Panc1 (cell line): ENCODE results near the gene AGMAT. TPM values are rescaled to one million over a fixed set of nuclear protein-coding genes. Genes with fewer than 3 reads are reported as not detected.

Source experiments
- ATAC-seq: fragments of 200-7000 bp; cut with Tn5 transposase; 2 replicates; pipeline ENCODE4 v1.9.1; 2020; ENCODE audit warnings: mild to moderate bottlenecking, moderate library complexity
- BruUV-seq: library from RNA; stranded (reverse); fragments of 400-500 nt; replicated peaks from 2 replicates; lab custom pipeline; 2021; lab: Mats Ljungman, UMichigan
- CTCF ChIA-PET: fragments of 300-600 bp; sonication (Branson Sonifier 250); formaldehyde crosslinking; loops from one replicate; lab custom pipeline; 2022; ENCODE audit warnings: antibody characterized with exemption; lab: Charles Lee
- POLR2A ChIA-PET: fragments of 300-600 bp; sonication (Branson Sonifier 250); formaldehyde crosslinking; loops from one replicate; lab custom pipeline; 2022; ENCODE audit warnings: antibody characterized with exemption; lab: Charles Lee
- DNase-seq: peaks from one replicate; pipeline ENCODE4 v3.0.0-alpha.2; 2010; ENCODE audit warnings: low read depth, low spot score
- H3K27ac ChIP-seq: 2 replicates; pipeline ENCODE4 v1.5.1; 2011; ENCODE audit warnings: mild to moderate bottlenecking, low read length, inconsistent platforms
- H3K27me3 ChIP-seq: fragments of 200-500 bp; sonication (Bioruptor generic); 2 replicates; pipeline ENCODE4 v1.6.0; 2014; ENCODE audit warnings: low read length, inconsistent platforms; ENCODE audit not compliant: control insufficient read depth, insufficient read depth
- H3K36me3 ChIP-seq: fragments of 200-500 bp; sonication (Bioruptor generic); 2 replicates; pipeline ENCODE4 v1.5.1; 2014; ENCODE audit warnings: inconsistent platforms, mild to moderate bottlenecking, low read length, moderate library complexity; ENCODE audit not compliant: control insufficient read depth, insufficient read depth
- H3K4me1 ChIP-seq: 2 replicates; pipeline ENCODE4 v1.5.1; 2011; ENCODE audit warnings: inconsistent platforms, mild to moderate bottlenecking, low read length, moderate library complexity; ENCODE audit not compliant: control insufficient read depth, insufficient read depth
- H3K4me3 ChIP-seq, 2 experiments: 2 replicates each; pipeline ENCODE4 v1.5.1; 2011 to 2012; ENCODE audit warnings: low read depth in 2 of 2, low read length in 2 of 2, mild to moderate bottlenecking in 2 of 2, inconsistent platforms in 1 of 2, moderate library complexity in 1 of 2
- H3K9me3 ChIP-seq: fragments of 200-500 bp; sonication (Bioruptor generic); 2 replicates; pipeline ENCODE4 v1.5.1; 2014; ENCODE audit warnings: low read depth, mild to moderate bottlenecking, inconsistent platforms, low read length, moderate library complexity; ENCODE audit not compliant: control insufficient read depth, insufficient read depth
- POLR2AphosphoS5 ChIP-seq: IDR thresholded peaks from 2 replicates; pipeline ENCODE4 v1.6.1; 2012; ENCODE audit warnings: mild to moderate bottlenecking, low read depth, low read length, moderate library complexity
- SIN3A ChIP-seq: IDR thresholded peaks from 2 replicates; pipeline ENCODE4 v1.6.1; 2012; ENCODE audit warnings: low read depth, mild to moderate bottlenecking, low read length, moderate library complexity, borderline replicate concordance; ENCODE audit not compliant: insufficient read depth
- TCF7L2 ChIP-seq: IDR thresholded peaks from 2 replicates; pipeline ENCODE4 v1.6.1; 2011; ENCODE audit warnings: mild to moderate bottlenecking, low read depth, low read length, inconsistent platforms
- in situ Hi-C: cut with HindIII; loops from 2 replicates; pipeline ENCODE4 v1.10.0; 2016; ENCODE audit warnings: low sequenced_read_pairs, low pct_unique_long_range_greater_than_20kb
- intact Hi-C: fragments of 100-400 bp; cut with micrococcal nuclease; formaldehyde crosslinking; loops from one replicate; pipeline ENCODE4 v1.10.0; 2022; ENCODE audit not compliant: unreplicated experiment
- total RNA-seq: library from RNA; stranded (reverse); gene quantifications from one replicate; pipeline ENCODE4 v1.2.1, GENCODE V29; 2021; ENCODE audit not compliant: unreplicated experiment
- TF ChIP-seq, protein P1 (sequence below): fragments of 450-650 bp; IDR thresholded peaks from 2 replicates; pipeline ENCODE4 v1.5.1; 2017; ENCODE audit warnings: mild to moderate bottlenecking
- TF ChIP-seq, protein P2 (sequence below), 2 experiments: IDR thresholded peaks; 2 replicates each; pipeline ENCODE4 v1.6.1; 2011 to 2012; ENCODE audit warnings: low read depth in 2 of 2, control low read depth in 1 of 2, low read length in 1 of 2, mild to moderate bottlenecking in 1 of 2, moderate library complexity in 1 of 2; ENCODE audit not compliant: insufficient read depth in 1 of 2

AGMAT gene
- total RNA-seq, 1 experiment from 2014 or later = 3.1 TPM

DNA sequence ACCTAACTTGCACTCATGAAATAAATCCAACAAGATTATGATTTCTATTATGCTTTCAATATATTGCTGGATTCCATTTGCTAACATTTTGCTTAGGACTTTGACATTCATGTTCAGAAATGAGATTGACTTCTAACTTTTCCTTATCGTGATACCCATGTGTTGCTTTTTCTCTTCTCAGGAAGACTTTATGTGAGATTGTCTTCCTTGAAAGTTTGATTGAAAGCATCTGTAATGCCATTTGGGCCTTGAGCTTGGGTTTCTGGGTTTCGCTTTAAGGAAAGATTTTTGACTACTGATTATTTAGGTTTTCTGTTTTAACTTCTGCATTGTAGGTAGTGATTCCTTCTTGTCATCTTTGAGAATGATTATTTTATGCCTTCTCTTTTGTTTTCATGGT, 27.8 kb downstream of the AGMAT start:
- CTCF ChIA-PET = no interaction called here
- no peak for DNase-seq
- TF ChIP-seq POLR2AphosphoS5 = no peak
- TF ChIP-seq, protein P1, sequence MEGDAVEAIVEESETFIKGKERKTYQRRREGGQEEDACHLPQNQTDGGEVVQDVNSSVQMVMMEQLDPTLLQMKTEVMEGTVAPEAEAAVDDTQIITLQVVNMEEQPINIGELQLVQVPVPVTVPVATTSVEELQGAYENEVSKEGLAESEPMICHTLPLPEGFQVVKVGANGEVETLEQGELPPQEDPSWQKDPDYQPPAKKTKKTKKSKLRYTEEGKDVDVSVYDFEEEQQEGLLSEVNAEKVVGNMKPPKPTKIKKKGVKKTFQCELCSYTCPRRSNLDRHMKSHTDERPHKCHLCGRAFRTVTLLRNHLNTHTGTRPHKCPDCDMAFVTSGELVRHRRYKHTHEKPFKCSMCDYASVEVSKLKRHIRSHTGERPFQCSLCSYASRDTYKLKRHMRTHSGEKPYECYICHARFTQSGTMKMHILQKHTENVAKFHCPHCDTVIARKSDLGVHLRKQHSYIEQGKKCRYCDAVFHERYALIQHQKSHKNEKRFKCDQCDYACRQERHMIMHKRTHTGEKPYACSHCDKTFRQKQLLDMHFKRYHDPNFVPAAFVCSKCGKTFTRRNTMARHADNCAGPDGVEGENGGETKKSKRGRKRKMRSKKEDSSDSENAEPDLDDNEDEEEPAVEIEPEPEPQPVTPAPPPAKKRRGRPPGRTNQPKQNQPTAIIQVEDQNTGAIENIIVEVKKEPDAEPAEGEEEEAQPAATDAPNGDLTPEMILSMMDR = no peak
- TF ChIP-seq, protein P2, sequence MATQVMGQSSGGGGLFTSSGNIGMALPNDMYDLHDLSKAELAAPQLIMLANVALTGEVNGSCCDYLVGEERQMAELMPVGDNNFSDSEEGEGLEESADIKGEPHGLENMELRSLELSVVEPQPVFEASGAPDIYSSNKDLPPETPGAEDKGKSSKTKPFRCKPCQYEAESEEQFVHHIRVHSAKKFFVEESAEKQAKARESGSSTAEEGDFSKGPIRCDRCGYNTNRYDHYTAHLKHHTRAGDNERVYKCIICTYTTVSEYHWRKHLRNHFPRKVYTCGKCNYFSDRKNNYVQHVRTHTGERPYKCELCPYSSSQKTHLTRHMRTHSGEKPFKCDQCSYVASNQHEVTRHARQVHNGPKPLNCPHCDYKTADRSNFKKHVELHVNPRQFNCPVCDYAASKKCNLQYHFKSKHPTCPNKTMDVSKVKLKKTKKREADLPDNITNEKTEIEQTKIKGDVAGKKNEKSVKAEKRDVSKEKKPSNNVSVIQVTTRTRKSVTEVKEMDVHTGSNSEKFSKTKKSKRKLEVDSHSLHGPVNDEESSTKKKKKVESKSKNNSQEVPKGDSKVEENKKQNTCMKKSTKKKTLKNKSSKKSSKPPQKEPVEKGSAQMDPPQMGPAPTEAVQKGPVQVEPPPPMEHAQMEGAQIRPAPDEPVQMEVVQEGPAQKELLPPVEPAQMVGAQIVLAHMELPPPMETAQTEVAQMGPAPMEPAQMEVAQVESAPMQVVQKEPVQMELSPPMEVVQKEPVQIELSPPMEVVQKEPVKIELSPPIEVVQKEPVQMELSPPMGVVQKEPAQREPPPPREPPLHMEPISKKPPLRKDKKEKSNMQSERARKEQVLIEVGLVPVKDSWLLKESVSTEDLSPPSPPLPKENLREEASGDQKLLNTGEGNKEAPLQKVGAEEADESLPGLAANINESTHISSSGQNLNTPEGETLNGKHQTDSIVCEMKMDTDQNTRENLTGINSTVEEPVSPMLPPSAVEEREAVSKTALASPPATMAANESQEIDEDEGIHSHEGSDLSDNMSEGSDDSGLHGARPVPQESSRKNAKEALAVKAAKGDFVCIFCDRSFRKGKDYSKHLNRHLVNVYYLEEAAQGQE (IDR thresholded peaks at IDR 0.05; ENCODE audit: insufficient read depth in 1 of 2, low read depth in 2 of 2, low read length in 1 of 2) = no peak
- TF ChIP-seq TCF7L2 = no peak
- ATAC-seq = no peak
- BruUV-seq = no TSS peak
- H3K4me1 ChIP-seq = no peaks in the 10 kb centered on the region
- H3K27ac ChIP-seq = no peak overlapping the region
- POLR2A ChIA-PET = interaction anchor here (0.6 kb wide), 1 partner anchor 767 kb away, joined by 3 read pairs; no protein-coding TSS in a partner anchor
- H3K9me3 ChIP-seq = no peaks in the 10 kb centered on the region
- no peaks in the 10 kb centered on the region for H3K27me3 ChIP-seq
- no peak overlapping the region for H3K4me3 ChIP-seq
- H3K36me3 ChIP-seq = peaks cover 7% of the 10 kb centered on the region; the same call in 1 of the 2 replicates
- intact Hi-C loops = no loop called here
- in situ Hi-C loops = no loop called here

DNA sequence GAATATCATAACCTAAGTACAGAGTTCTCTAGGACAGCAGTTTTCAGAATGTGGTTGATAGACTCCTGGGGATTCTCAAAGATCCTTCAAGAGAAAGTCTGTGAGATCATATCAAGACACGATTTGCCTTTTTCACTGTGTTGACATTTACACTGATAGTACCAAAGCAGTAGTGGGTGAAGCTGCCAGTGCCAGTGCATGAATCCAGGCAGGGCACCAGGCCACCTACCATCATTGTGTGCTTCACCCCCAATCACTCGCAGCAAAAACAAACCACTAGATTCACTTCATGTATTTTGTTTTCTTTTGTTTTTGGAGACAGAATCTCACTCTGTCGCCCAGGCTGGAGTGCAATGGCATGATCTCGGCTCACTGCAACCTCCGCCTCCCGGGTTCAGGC, 34.3 kb downstream of the AGMAT start:
- ATAC-seq (no peak), DNase-seq (no peak)
- BruUV-seq = no TSS peak
- Histone ChIP-seq H3K9me3 (no peaks in the 10 kb centered on the region), H3K4me3 (no peak overlapping the region), H3K4me1 (no peaks in the 10 kb centered on the region), H3K27me3 (no peaks in the 10 kb centered on the region), H3K27ac (no peak overlapping the region), H3K36me3 (peaks cover 5% of the 10 kb centered on the region; the same call in 1 of the 2 replicates)
- ChIA-PET POLR2A (no interaction called here), CTCF (no interaction called here)
- in situ Hi-C loops = no loop called here
- intact Hi-C loops = no loop called here
- TF ChIP-seq TCF7L2 = no peak
- TF ChIP-seq POLR2AphosphoS5 = no peak
- TF ChIP-seq, protein P2 (IDR thresholded peaks at IDR 0.05; ENCODE audit: insufficient read depth in 1 of 2, low read depth in 2 of 2, low read length in 1 of 2) = no peak
- TF ChIP-seq SIN3A = no peak
- TF ChIP-seq, protein P1 = no peak
